CD14-positive monocyte (primary cell): ENCODE measurements around the gene SIX6. TPM values are rescaled to one million over a fixed set of nuclear protein-coding genes. Genes with fewer than 3 reads are reported as not detected.

Source experiments
- DNase-seq, 3 donors: peaks; one replicate each; pipeline ENCODE4 v3.0.0-alpha.2; 2011 to 2022
- H2AFZ ChIP-seq: 2 replicates; pipeline ENCODE4 v1.6.0; 2012; ENCODE audit warnings: mild to moderate bottlenecking, low read depth, low read length, inconsistent platforms; ENCODE audit not compliant: insufficient read depth, poor library complexity, severe bottlenecking
- H3K27ac ChIP-seq, 2 donors: 1 replicate in 1 of 2; 2 replicates in 1 of 2; pipeline ENCODE4 v1.5.1; 2012 to 2013; ENCODE audit warnings: low read length in 2 of 2, control low read depth in 1 of 2, inconsistent platforms in 1 of 2, low read depth in 1 of 2, mild to moderate bottlenecking in 1 of 2
- H3K27me3 ChIP-seq, 2 donors: one replicate each; pipeline versions ENCODE4 v1.6.0 to v1.6.1; 2011 to 2013; ENCODE audit warnings: low read length in 2 of 2; ENCODE audit not compliant: control insufficient read depth in 2 of 2, insufficient read depth in 2 of 2
- H3K36me3 ChIP-seq, 2 donors: replicated peaks in 1 of 2; 1 replicate in 1 of 2; 2 replicates in 1 of 2; pipeline versions ENCODE4 v1.5.1 to v1.6.1; 2012 to 2013; ENCODE audit warnings: low read length in 2 of 2, control low read depth in 1 of 2, inconsistent platforms in 1 of 2, mild to moderate bottlenecking in 1 of 2; ENCODE audit not compliant: insufficient read depth in 2 of 2, control insufficient read depth in 1 of 2
- H3K4me1 ChIP-seq, 2 donors: 1 replicate in 1 of 2; 2 replicates in 1 of 2; pipeline versions ENCODE4 v1.5.1 to v1.6.1; 2012 to 2013; ENCODE audit warnings: low read length in 2 of 2, control low read depth in 1 of 2, inconsistent platforms in 1 of 2, mild to moderate bottlenecking in 1 of 2, moderate library complexity in 1 of 2; ENCODE audit not compliant: insufficient read depth in 2 of 2, control insufficient read depth in 1 of 2
- H3K4me2 ChIP-seq: replicated peaks from 2 replicates; pipeline ENCODE3; 2012; ENCODE audit warnings: low read length, moderate library complexity, mild to moderate bottlenecking; ENCODE audit not compliant: poor library complexity, severe bottlenecking; ENCODE audit errors: extremely low read depth
- H3K4me3 ChIP-seq, 3 experiments: fragments of 200-600 bp in 1 of 3; sonication (generic) in 1 of 3; replicated peaks in 1 of 3; 1 replicate in 2 of 3; 2 replicates in 1 of 3; pipeline ENCODE4 v1.5.1; 2011 to 2013; ENCODE audit warnings: low read length in 3 of 3, mild to moderate bottlenecking in 3 of 3, control low read depth in 2 of 3, low read depth in 2 of 3, inconsistent platforms in 1 of 3, moderate library complexity in 1 of 3
- H3K79me2 ChIP-seq: 2 replicates; pipeline ENCODE4 v1.6.0; 2012; ENCODE audit warnings: mild to moderate bottlenecking, control low read depth, inconsistent platforms, low read length, moderate library complexity; ENCODE audit not compliant: insufficient read depth
- H3K9ac ChIP-seq: 2 replicates; pipeline ENCODE4 v1.6.0; 2017; ENCODE audit warnings: low read length, mild to moderate bottlenecking; ENCODE audit not compliant: insufficient read depth, poor library complexity, severe bottlenecking
- H3K9me3 ChIP-seq, 2 donors: replicated peaks in 1 of 2; 1 replicate in 1 of 2; 2 replicates in 1 of 2; pipeline versions ENCODE4 v1.5.1 to v1.6.1; 2012 to 2013; ENCODE audit warnings: low read length in 2 of 2, control low read depth in 1 of 2; ENCODE audit not compliant: control insufficient read depth in 1 of 2, insufficient read depth in 1 of 2
- H4K20me1 ChIP-seq: 2 replicates; pipeline ENCODE4 v1.6.0; 2012; ENCODE audit warnings: mild to moderate bottlenecking, low read length, control low read depth, moderate library complexity; ENCODE audit not compliant: insufficient read depth
- H3K27ac Mint-ChIP-seq, 7 donors: one replicate each; pipeline ENCODE4 v1.8.0; 2020; ENCODE audit warnings: mild to moderate bottlenecking in 7 of 7, mixed read lengths in 7 of 7, moderate library complexity in 6 of 7, inconsistent platforms in 2 of 7
- H3K27me3 Mint-ChIP-seq, 3 donors: one replicate each; pipeline ENCODE4 v1.8.0; 2021 to 2022; ENCODE audit warnings: low read depth in 3 of 3, mild to moderate bottlenecking in 3 of 3, mixed read lengths in 3 of 3, moderate library complexity in 3 of 3, inconsistent platforms in 1 of 3
- H3K36me3 Mint-ChIP-seq, 2 donors: one replicate each; pipeline ENCODE4 v1.8.0; 2020; ENCODE audit warnings: mixed read lengths in 2 of 2, inconsistent platforms in 1 of 2, mild to moderate bottlenecking in 1 of 2
- H3K4me1 Mint-ChIP-seq: one replicate; pipeline ENCODE4 v1.8.0; 2020; ENCODE audit warnings: mild to moderate bottlenecking, mixed read lengths
- H3K4me3 Mint-ChIP-seq, 2 donors: one replicate each; pipeline ENCODE4 v1.8.0; 2020; ENCODE audit warnings: mild to moderate bottlenecking in 2 of 2, mixed read lengths in 2 of 2, moderate library complexity in 1 of 2
- H3K9me3 Mint-ChIP-seq, 7 donors: one replicate each; pipeline ENCODE4 v1.8.0; 2020 to 2022; ENCODE audit warnings: mixed read lengths in 7 of 7, mild to moderate bottlenecking in 6 of 7, moderate library complexity in 6 of 7, inconsistent platforms in 2 of 7
- WGBS: methylation state at CpG from one replicate; pipeline ENCODE4 v1.1.5; 2013; ENCODE audit warnings: missing lambda C conversion rate; ENCODE audit not compliant: insufficient coverage; 5-methylcytosine and 5-hydroxymethylcytosine counted together
- intact Hi-C, 2 donors: fragments of 100-400 bp; cut with micrococcal nuclease; formaldehyde crosslinking; loops; one replicate each; pipeline versions ENCODE4 v1.15.0 to v1.15.1; 2023
- polyA plus RNA-seq, 3 donors: library from polyadenylated mRNA; depleted of rRNA in 1 of 3; unstranded in 2 of 3; stranded (reverse) in 1 of 3; fragments of 300-500 nt in 2 of 3; fragments of >200 nt in 1 of 3; fragmentation: Illumina TruSeq in 2 of 3; gene quantifications; 1 replicate in 2 of 3; 2 replicates in 1 of 3; pipeline ENCODE4 v1.2.3, GENCODE V29; 2012 to 2021
- TF ChIP-seq, protein P1 (sequence below): fragments of 200-600 bp; IDR thresholded peaks from one replicate; pipeline ENCODE4 v1.8.0; 2022; ENCODE audit warnings: antibody characterized with exemption, mild to moderate bottlenecking

SIX6 gene
- polyA plus RNA-seq, 3 donors, result not detected

GRCh38 chr14:60505448-60505847, 3.5 kb upstream of the SIX6 start:
- no peak overlapping the region for H3K4me2 ChIP-seq
- H3K27me3 ChIP-seq, result peaks cover 73 to 88% of the 10 kb centered on the region in 2 donors
- intact Hi-C loops, result no loop called here
- Mint-ChIP-seq H3K4me3 (peak overlapping the region in 1 of 2 donors; percentile 76), H3K4me1 (peaks cover 4% of the 10 kb centered on the region), H3K27me3 (peaks cover 78 to 90% (median 78%) of the 10 kb centered on the region in 3 donors), H3K27ac (no peak overlapping the region), H3K9me3 (peaks cover 0 to 25% (median 14%) of the 10 kb centered on the region in 7 donors), H3K36me3 (peaks cover 0 to 2% of the 10 kb centered on the region in 2 donors)
- H3K4me3 ChIP-seq, result no peak overlapping the region
- no CpG with 5 or more reads among the region's 2 CpGs for WGBS
- H3K9ac ChIP-seq, result no peak overlapping the region
- TF ChIP-seq, protein P1, sequence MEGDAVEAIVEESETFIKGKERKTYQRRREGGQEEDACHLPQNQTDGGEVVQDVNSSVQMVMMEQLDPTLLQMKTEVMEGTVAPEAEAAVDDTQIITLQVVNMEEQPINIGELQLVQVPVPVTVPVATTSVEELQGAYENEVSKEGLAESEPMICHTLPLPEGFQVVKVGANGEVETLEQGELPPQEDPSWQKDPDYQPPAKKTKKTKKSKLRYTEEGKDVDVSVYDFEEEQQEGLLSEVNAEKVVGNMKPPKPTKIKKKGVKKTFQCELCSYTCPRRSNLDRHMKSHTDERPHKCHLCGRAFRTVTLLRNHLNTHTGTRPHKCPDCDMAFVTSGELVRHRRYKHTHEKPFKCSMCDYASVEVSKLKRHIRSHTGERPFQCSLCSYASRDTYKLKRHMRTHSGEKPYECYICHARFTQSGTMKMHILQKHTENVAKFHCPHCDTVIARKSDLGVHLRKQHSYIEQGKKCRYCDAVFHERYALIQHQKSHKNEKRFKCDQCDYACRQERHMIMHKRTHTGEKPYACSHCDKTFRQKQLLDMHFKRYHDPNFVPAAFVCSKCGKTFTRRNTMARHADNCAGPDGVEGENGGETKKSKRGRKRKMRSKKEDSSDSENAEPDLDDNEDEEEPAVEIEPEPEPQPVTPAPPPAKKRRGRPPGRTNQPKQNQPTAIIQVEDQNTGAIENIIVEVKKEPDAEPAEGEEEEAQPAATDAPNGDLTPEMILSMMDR, result no peak
- H3K27ac ChIP-seq, result no peak overlapping the region
- no peak for DNase-seq
- H3K79me2 ChIP-seq, result no peaks in the 10 kb centered on the region
- H3K36me3 ChIP-seq, result no peaks in the 10 kb centered on the region
- H4K20me1 ChIP-seq, result no peaks in the 10 kb centered on the region
- no peak overlapping the region for H2AFZ ChIP-seq
- H3K4me1 ChIP-seq, result no peaks in the 10 kb centered on the region
- H3K9me3 ChIP-seq, result peaks cover 2 to 28% of the 10 kb centered on the region in 2 donors

- Histone ChIP-seq H3K9me3 (peaks cover 2 to 29% of the 10 kb centered on the region in 2 donors), H3K27ac (no peak overlapping the region), H2AFZ (no peak overlapping the region), H3K27me3 (peaks cover 77 to 93% of the 10 kb centered on the region in 2 donors), H3K4me1 (no peaks in the 10 kb centered on the region), H3K4me3 (no peak overlapping the region), H3K9ac (no peak overlapping the region), H3K79me2 (no peaks in the 10 kb centered on the region), H3K4me2 (no peak overlapping the region), H3K36me3 (no peaks in the 10 kb centered on the region), H4K20me1 (no peaks in the 10 kb centered on the region)
- peaks cover 7% of the 10 kb centered on the region for H3K4me1 Mint-ChIP-seq
- no peak for DNase-seq
- peak overlapping the region in 1 of 2 donors; percentile 76 for H3K4me3 Mint-ChIP-seq
- H3K9me3 Mint-ChIP-seq, result peaks cover 0 to 25% (median 16%) of the 10 kb centered on the region in 7 donors
- WGBS, result no CpG with 5 or more reads among the region's 7 CpGs
- intact Hi-C loops, result no loop called here
- no peak overlapping the region for H3K27ac Mint-ChIP-seq
- TF ChIP-seq, protein P1, result no peak
- peaks cover under 1 to 2% of the 10 kb centered on the region in 2 donors for H3K36me3 Mint-ChIP-seq
- H3K27me3 Mint-ChIP-seq, result peaks cover 80 to 93% (median 84%) of the 10 kb centered on the region in 3 donors
Observed at GRCh38 chr14:60506010-60506409, 2.9 kb upstream of the SIX6 start.
